HG03469 (cell line): ENCODE data around the gene EFNA3.

Experiments
- ATAC-seq: cut with Tn5 transposase; IDR thresholded peaks from one replicate; pipeline ENCODE4 v1.9.1; 2021; ENCODE audit warnings: mild to moderate bottlenecking, moderate library complexity, moderate number of reproducible peaks; ENCODE audit not compliant: unreplicated experiment

EFNA3 gene, protein sequence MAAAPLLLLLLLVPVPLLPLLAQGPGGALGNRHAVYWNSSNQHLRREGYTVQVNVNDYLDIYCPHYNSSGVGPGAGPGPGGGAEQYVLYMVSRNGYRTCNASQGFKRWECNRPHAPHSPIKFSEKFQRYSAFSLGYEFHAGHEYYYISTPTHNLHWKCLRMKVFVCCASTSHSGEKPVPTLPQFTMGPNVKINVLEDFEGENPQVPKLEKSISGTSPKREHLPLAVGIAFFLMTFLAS

DNA sequence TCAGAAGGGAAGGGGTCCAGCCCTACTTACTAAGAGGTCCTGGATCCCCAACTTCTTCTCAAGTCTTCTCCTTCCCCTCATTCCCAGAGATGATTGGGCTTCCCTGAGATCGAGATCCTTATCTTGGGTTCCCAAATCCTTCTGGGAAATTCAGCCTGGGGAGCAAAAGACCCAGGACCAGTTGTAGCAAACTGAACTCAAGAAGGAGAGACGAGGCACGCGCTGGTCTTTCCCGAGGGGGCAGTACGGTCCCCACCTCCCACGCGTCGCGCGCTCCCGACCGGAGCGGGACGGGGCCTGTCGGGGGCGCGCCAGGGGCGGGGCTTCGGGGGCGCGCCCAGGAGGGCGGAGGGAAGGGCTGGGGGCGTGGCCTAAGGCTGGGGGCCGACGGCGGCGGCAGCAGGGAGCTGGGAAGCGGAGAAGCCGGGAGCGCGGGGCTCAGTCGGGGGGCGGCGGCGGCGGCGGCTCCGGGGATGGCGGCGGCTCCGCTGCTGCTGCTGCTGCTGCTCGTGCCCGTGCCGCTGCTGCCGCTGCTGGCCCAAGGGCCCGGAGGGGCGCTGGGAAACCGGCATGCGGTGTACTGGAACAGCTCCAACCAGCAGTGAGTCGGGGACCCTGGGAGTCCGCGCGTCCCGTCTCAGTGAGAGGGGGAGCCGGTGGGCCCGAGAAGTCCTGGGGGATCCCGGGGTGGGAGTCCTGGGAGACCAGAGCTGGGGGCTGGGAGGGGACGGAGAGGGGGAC, at the start of gene EFNA3:
EFNA3 (plus strand) TSS at position 369 of the 741 bp plus-strand sequence; CDS start at position 474, 105 bp downstream.
- no peak for ATAC-seq

DNA sequence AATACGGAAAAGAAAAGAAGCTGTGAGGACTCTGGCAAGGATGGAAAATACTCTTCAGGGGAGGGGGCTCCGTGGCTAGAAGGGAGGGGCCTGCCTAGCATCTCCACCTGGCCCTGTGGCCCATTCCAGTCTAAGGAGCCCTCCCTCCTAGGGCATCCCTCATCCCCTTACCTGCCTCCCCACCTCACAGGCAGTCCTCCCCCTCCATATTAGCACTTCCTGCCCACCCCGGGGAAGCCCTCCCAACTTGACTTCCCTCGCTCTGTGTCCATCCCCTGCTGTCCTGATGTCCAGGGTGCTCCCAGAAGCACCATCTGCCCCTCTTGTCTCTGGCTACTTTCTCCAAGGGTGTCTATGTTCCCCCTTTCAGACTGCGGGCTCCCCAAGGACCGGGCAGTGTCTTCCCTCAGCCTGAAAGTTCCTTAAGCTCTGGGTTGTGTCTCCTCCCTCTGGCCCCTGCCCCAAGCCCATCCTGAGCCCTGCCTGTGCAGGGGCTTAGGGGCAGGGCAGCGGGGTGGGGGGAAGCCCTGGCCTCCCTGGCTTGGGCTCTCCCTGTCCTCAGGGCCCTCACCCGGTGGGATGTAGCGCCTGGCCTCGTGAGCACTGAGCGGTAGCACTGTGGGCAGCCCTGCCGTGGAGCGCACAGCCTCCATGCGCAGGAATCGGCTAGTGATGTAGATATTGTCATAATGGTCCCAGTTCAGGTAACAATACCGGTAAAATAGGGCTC, 49.0 kb upstream of the EFNA3 start:
- no peak for ATAC-seq

DNA sequence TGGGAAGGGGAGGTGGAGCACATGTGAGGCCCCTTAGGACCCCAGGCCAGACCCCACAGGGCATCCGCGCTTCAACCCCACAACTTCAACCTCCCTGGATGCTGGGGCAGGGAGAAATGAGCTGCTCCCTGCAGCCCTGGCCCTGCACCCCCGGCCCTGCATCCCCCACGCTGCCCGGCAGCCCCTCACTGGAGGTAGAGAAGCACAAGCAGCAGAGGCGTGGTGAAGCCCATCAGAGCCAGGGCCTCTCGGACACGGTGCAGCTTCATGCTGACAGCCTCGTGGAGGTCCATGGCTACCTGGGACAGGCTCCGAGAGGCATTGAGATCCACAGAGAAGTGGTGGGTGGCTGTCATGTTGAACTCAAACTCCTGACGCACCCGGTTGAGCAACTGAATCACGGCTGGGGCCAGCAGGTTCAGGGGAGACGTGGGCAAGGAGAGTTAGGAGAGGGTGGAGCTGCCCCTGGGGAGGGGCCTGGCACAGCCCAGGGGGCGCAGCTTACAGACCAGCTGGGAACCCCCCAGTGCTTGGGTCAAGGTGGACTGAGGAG, 48.3 kb upstream of the EFNA3 start:
- ATAC-seq, result no peak

DNA sequence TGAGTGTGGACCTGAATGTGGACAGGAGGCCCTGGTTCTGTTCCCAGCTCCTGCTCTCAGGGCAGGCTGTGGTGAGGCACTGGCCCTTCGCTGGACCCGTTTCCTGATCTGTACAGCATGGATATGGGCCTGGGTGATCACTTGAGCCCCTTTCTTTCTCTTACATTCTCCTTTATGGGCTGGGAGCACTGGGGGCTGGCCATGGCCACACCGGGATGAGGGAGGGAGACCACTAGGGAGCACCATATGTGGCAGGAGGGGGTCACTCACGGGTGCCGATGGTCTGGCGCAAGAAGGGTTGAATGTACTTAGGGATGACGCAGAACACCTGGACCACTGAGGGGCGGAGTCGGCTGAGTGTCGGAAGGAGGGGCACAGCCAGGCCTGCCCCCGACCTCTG, 47.7 kb upstream of the EFNA3 start:
- ATAC-seq, result no peak

DNA sequence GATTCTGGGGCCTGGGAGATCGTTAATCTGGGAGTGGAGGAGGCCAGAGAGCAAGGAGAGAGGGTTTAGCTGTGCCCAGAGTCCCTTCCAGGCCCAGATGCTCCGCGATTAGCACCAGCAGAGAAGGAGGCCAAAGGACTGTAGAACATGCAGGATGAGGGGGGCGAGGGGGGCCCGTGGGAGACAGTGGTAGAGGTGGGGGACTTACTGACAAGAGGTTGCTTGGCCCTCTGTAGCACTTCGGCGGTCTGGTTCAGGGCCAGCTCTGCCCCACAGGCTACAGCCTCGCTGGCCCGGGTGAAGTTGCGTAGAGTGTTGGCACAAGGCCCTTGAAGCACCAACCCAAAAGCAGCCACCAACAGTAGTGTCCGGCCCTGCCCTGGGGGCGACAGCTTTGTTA, 45.8 kb upstream of the EFNA3 start:
- no peak for ATAC-seq

DNA sequence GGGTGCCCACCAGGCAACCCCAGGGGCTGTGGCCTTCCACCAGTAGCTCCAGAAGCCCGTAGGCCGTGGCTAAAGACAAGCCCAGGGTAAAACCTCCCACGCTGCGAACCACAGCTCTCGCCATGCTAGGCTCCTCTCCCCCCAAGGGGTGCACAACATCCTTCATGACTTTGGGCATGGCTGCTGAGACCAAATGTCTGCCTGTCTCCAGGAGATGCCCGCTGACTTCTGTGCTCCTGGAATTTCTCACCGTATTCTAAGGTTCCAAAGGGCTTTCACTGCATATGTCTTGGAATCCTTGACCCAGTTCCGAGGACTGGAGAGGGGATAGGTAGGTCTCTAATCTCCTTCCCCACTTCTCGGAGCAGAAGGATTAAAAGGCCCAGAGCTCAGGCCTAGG, 45.1 kb upstream of the EFNA3 start, which contains the start of the genes DCST1 and DCST2:
DCST1 (plus strand) TSS at position 301 of the 400 bp plus-strand sequence. CDS start 213 bp downstream, outside the sequence.
DCST2 (minus strand) TSS at position 258 of the 400 bp plus-strand sequence; CDS start at position 178, 80 bp downstream.
- ATAC-seq, result no peak

DNA sequence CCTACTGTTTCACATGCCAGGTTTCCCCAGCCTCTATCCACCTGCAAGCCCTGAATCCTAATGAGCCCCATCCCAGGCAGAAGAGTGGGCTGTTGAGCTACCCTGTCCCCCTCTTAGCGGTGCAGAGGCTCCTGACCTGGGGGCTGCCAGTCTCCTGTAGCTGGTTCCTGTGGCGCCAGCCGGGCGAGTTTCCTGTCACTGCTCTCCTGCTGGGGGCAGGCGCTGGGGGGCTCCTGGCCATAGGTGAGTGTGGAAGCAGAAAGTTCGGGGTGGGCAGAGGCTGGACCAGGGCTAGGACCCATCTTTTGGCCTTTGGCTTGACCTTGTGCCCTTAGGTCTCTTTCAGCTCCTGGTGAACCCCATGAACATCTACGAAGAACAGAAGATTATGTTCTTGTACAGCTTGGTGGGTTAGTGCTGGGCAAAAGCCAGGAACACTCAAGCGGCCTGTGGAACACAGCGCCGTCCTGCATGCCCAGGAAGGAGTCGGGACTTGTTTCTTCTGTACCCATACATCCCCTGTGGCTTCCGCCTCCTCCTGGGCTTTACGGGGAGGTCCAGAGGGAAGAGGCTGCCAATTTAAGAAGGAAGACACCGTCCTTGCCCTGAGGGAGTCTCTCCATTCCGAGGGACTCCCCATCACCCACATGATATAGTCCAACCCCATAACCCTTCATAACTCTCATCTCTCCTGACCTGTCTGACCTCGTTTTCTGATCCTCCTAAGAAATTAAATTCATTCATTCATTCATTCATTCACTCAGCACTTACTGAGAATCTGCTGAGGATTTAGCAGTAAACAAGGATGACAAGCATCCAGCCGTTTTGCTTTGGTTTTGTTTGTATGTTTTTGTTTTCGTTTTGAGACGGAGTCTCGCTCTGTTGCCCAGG, 44.1 kb upstream of the EFNA3 start:
- no peak for ATAC-seq

DNA sequence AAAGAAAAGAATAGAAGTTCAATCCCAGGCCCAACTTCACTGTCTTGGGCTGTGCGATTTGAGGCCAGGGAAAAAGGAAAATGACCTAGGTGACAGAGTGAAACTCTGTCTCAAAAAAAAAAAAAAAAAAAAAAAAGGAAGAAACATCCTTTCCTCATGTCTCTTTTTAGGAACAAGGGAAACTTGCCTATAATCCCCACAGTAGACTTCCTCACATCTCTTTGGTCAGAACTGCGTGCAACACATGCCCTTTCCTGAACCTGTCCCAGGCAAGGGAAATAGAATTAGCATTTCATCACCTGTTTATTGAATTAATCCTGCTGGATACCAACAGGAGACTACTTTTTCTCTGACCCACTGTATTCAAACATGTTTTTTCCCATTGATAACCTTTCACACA, 42.7 kb upstream of the EFNA3 start:
- no peak for ATAC-seq

DNA sequence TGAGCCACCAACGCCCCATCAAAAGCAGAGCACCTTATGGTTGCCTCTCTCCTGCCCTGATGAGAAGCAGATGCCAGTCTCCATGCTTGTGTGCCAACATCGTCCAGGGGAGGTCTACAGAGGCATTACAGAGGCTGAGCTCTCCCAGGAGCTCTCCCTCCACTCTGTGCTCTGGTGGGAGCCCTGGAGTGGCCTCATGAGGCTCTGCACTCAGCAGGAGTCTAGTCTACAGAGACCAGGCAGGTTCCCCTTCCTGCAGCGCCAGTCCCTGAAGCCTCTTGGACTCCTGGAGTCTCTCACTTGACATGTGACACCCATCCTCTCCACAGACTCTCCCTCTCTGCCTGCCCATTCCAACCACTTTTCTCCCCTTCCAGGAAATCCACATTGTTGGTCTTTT, 41.6 kb upstream of the EFNA3 start:
- ATAC-seq, result no peak

DNA sequence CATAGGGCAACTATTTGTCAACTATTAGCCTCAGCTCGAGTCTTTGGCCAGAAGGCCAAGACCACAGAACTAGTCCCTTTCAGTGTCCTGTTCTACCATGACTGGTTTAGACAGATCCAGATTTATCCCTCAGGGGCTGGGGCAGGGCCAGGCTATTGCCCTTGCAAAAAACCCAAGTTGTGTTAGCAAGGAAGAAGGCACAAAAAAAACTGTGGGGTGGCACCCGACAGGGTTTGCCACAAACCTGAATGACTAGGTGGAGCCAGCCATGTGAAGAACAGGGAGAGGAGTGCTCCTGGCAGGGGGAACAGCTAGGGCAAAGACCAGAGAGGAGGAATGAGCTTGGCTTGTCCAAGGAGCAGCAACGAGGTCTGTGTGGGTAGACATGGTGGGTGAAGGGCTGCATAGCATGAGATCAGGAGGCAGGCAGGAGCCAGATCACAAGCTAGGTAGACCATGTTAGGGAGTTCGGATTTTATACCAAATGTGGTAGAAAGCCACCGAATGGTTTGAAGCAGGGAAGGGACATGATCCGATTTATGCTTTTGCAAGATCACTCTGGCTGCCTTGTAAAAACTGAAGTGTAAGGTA, 40.7 kb upstream of the EFNA3 start:
- no peak for ATAC-seq

DNA sequence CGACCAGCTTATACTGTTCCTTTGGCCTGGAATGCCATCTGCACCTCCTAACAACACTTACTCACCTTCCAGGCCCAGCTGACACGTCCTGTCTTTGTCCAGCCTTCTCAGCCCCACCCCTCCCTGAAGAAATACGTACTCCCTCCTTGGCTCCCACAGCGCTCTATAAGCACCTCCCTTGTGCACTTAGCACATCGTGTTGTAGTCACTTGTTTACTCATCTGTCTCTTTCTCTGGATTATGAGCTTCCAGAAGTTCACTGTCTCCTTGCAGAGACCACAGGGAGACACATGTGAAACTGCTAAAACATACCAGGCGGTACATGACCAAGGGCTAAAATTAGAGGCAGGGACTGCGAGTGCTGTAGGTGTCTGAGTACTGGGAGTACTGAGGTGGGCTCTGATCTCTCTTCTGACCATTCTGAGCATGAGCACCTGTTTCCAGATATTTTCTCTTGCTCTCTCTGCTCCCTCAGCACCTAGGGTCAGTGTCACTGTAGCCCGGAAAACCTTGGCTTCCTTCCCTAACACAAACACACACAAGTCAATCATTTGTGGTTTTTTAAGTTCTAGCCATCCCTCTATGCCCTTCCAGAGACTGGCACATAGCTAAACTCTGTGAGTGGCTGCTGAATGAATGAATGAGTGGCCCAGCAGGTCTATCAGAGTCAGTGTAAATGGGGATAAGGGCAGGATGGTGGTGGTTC, 39.9 kb upstream of the EFNA3 start:
- no peak for ATAC-seq

DNA sequence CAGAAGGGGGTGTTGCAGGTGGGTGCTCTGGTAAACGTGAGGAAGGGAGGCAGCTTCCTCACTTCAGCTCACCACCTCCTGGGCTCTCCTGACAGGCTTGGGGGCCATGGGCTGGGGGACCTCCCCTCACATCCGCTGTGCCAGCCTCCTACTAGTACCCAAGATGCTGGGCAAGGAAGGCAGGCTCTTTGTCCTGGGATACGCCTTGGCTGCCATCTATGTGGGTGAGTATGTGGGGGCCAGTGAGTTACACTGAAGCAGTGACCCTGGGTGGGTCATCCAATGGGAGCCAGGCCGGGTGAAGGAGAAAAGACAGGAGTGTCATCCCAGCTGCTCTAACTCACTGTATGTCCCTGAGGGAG, 39.3 kb upstream of the EFNA3 start:
- ATAC-seq, result no peak

DNA sequence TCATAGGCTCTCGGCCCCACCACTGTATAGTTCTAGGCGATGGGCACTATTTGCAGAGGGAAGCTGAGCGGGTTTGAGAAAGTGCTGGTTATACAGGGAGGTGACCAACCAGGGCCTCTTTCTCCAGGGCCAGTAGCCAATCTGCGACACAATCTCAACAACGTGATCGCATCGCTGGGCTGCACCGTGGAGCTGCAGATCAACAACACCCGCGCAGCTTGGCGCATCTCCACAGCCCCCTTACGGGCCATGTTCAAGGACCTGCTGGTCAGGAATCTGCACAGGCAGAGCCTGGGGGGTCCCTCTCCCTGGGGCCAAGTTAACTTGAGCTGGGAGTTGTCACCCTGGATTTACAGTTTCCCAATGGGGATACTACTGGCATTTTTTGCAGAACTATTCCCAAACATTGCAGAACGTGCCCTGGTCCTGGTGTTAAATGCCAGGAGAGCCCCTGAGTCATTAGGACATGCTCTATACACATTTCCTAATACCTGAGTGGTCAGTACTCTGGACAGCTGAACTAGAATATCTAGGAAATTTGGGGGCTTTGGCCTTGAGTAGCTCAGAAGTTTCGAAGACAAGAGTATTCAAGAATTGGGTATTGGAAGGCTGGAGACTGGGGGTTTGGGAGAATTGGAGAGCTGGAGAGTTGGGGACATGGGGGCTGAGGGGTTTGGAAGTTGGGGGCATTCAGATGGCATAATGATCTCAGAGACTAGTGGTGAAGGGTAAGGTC, 38.1 kb upstream of the EFNA3 start:
- no peak for ATAC-seq

DNA sequence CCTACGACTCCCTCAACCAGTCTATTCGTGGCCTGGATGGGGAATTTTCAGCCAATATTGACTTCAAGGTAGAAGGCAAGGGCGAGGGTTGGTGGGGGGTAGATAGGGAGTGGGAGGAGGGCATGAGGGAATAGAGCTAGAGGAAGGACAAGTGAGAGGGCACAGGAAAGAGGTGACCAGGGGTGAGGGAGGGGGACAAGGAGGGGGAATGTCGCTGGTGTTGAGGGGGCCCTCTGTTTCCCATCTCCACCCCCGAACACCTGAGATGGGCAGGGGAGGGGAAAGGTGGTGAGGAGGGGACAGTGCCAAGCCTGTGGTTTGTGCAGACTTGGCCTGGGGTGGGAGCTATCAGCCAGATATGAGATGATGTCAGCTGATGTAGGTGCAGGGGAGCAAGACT, 35.8 kb upstream of the EFNA3 start:
- ATAC-seq, result no peak

DNA sequence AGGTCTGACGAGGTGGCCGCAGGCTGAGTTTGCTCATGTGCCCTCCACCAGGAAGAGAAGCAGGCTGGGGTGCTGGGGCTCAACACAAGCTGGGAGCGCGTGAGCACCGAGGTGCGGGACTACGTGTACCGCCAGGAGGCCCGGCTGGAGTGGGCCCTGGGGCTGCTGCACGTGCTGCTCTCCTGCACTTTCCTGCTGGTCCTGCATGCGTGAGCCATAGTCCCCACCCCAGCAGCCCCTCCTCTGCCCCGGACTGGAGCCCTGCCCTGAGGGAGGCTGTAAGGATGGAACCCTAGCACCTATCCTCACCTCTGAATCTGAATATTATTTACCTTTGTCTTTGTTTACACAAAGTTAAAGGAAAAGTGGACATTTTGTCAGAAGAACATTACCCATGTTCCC, 35.3 kb upstream of the EFNA3 start:
- ATAC-seq, result no peak

DNA sequence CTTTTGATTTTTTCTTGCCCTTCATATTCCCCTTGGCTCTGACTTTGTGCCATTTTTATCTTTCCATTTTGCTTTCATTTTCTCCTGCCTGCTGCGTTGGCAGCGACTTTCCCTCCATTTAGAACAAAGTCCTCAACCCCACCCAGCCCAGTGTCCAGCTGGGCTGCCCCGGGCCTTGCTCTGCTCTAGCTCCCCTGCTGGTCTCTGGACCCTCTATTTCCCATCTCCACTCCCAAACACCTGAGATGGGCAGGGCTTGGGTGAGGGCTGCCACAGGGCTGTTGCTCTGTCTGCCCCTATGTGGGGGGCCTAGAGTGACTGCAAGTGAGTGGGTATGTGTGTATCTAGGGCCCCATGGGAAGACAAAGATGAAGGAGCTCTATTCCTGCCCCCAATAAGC, 34.8 kb upstream of the EFNA3 start:
- ATAC-seq, result no peak

DNA sequence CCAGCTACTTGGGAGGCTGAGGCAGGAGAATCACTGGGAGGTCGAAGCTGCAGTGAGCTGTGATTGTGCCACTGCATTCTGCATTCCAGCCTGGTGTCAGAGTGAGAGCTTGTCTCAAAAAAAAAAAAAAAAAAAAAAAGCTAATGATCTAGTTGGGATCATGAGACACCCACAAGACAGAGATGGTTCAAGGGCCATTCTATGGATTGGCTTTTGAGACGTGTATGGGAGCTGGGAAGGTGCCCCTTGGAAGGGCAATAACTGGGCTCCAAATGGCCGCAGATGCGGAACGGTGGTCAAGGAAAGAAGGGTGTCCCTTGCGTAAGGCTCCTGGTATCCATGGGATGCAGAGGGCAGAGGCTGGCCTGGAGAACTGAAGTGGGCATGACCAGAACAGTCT, 34.3 kb upstream of the EFNA3 start:
- no peak for ATAC-seq

DNA sequence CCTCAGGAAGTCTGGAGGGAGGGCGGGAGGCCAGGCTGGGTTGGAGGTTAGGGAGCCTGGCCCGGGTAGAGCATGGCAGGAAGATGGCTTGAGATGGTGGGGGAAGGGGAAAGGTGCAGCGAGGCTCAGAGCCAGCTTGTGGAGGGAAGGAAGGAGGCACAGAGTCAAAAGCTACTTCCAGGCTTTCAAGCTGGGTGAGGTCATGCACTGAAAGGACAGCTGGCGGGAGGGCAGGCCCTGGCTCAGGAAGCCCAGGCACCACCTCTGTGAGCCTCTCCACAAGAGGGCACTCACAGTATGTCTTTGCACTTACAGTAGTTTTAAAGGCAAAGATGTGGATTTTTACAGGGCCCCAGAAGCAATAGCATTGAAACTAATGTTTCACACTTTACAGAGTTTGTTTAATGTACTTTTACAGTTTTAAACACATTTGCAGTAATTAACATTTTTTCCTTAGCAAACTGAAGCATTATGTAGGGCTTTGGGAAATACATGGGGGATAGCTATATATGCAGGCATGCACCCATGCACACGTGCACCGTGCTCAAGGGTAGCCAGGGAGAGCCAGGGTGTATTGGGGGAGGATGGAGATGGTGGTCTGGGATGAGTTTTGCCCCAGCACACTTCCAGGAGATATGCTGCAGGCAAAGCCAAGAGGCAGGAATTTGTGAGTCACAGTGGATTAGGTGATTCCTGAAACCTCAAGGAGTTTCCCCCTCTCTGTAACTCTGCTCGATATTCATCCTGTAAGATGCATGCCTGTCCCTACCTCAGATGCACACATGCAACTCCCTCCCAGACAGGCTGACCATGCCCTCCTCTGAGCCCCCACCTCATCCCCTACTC, 33.6 kb upstream of the EFNA3 start:
- no peak for ATAC-seq
